Measurements from ENCODE around the gene STK11IP. TPM values are rescaled to one million over a fixed set of nuclear protein-coding genes. Genes with fewer than 3 reads are reported as not detected.
"Not testable (repeated sequence)": the region's sequence is repeated elsewhere in the genome, so short reads cannot be mapped to it uniquely, and the experiment has no call there.

The STK11IP gene
- total and polyA plus RNA-seq, 10 of the 15 experiments (the other 5 are each of a cell fraction or from before 2014, with no cell fraction given): 0.42 to 24.0 (median 11.4) TPM

GRCh38 chr2:219650426-219651248 is 53.0 kb downstream of the STK11IP start:
- DNase-seq (ENCODE audit: low read depth, low spot score) (no peak), ATAC-seq (no peak), FAIRE-seq (no peak)
- Histone ChIP-seq H4K20me1 (ENCODE audit: control insufficient read depth, insufficient read depth) (no peaks in the 10 kb centered on the region), H3K36me3 (ENCODE audit: control insufficient read depth in 2 of 2, insufficient read depth in 2 of 2, low read length in 1 of 2) (no peaks in the 10 kb centered on the region), H3K4me1 (ENCODE audit: control insufficient read depth, insufficient read depth, low read length) (no peaks in the 10 kb centered on the region), H3K4me2 (ENCODE audit: control insufficient read depth, insufficient read depth) (no peak overlapping the region), H3K9ac (ENCODE audit: control insufficient read depth, insufficient read depth, low read length) (no peak overlapping the region), H3K27me3 (replicated peaks in 1 of 2; ENCODE audit: control insufficient read depth in 2 of 2, insufficient read depth in 2 of 2, low read length in 1 of 2) (peaks cover 0 to 2% of the 10 kb centered on the region in 2 experiments; a peak in 1 of 4 replicates), H3K27ac (ENCODE audit: control insufficient read depth, insufficient read depth) (no peak overlapping the region), H3K9me3 (replicated peaks; ENCODE audit: control insufficient read depth, insufficient read depth, low read length) (no peaks in the 10 kb centered on the region), H2AFZ (ENCODE audit: control insufficient read depth, low read depth, low read length) (no peak overlapping the region), H3K79me2 (ENCODE audit: control insufficient read depth, insufficient read depth, low read length) (no peaks in the 10 kb centered on the region), H3K4me3 (no peak overlapping the region)
- in situ Hi-C loops (cut with MboI) (no loop called here), intact Hi-C loops (cut with micrococcal nuclease; ENCODE audit: unreplicated experiment) (no loop called here)
- SMC1A ChIA-PET (ENCODE audit: uncharacterized antibody, unreplicated experiment): interaction anchor here (1.2 kb wide), 1 partner anchor 8 kb away, joined by 4 read pairs; no protein-coding TSS in a partner anchor
- RAD21 ChIA-PET (ENCODE audit: unreplicated experiment): interaction anchor here (1.5 kb wide), 1 partner anchor 39 kb away, joined by 3 read pairs; no protein-coding TSS in a partner anchor
- WGBS (ENCODE audit: insufficient coverage, insufficient replicate concordance, low lambda C conversion rate, missing lambda C conversion rate): 42% methylated on average over 8 of the region's 8 CpGs
- POLR2A ChIA-PET: no interaction called here
- CTCF ChIA-PET: interaction anchor here (1.6 to 4.6 kb wide), 3 partner anchors 8 to 109 kb away, joined by 5 to 16 read pairs (median 15); no protein-coding TSS in a partner anchor
- TF ChIP-seq ASH2L (IDR thresholded peaks at IDR 0.05; ENCODE audit: borderline replicate concordance, low read depth) (no peak), NFYB (IDR thresholded peaks at IDR 0.05; ENCODE audit: insufficient read depth, low read depth, low read length) (no peak), ZBED1 (IDR thresholded peaks at IDR 0.05; ENCODE audit: borderline replicate concordance) (no peak), SIN3A (IDR thresholded peaks at IDR 0.05; ENCODE audit: low read depth, low read length) (no peak), BMI1 (IDR thresholded peaks at IDR 0.05; ENCODE audit: borderline replicate concordance) (no peak), ZZZ3 (IDR thresholded peaks at IDR 0.05; ENCODE audit: control insufficient read depth, insufficient read length, low read depth) (no peak), PAX8 (IDR thresholded peaks at IDR 0.05) (no peak), ZNF274 (IDR thresholded peaks at IDR 0.05; ENCODE audit: insufficient read depth, insufficient read length) (no peak)
- BruUV-seq (replicated peaks): no TSS peak

- H2AFZ ChIP-seq (ENCODE audit: control insufficient read depth, low read depth, low read length); intact Hi-C loops (cut with micrococcal nuclease; ENCODE audit: unreplicated experiment); H3K36me3 ChIP-seq (ENCODE audit: control insufficient read depth in 2 of 2, insufficient read depth in 2 of 2, low read length in 1 of 2); H3K4me2 ChIP-seq (ENCODE audit: control insufficient read depth, insufficient read depth); H3K79me2 ChIP-seq (ENCODE audit: control insufficient read depth, insufficient read depth, low read length); H3K9me3 ChIP-seq (replicated peaks; ENCODE audit: control insufficient read depth, insufficient read depth, low read length); ATAC-seq; H3K4me3 ChIP-seq; BruUV-seq (replicated peaks); in situ Hi-C loops (cut with MboI); POLR2A ChIA-PET; H3K27ac ChIP-seq (ENCODE audit: control insufficient read depth, insufficient read depth); H3K4me1 ChIP-seq (ENCODE audit: control insufficient read depth, insufficient read depth, low read length); RAD21 ChIA-PET (ENCODE audit: unreplicated experiment); H4K20me1 ChIP-seq (ENCODE audit: control insufficient read depth, insufficient read depth); H3K27me3 ChIP-seq (replicated peaks in 1 of 2; ENCODE audit: control insufficient read depth in 2 of 2, insufficient read depth in 2 of 2, low read length in 1 of 2); H3K9ac ChIP-seq (ENCODE audit: control insufficient read depth, insufficient read depth, low read length); DNase-seq (ENCODE audit: low read depth, low spot score); FAIRE-seq: not testable (repeated sequence)
- ChIA-PET CTCF (interaction anchor here (1.0 to 4.6 kb wide), 3 partner anchors 9 to 110 kb away, joined by 3 to 16 read pairs (median 15); no protein-coding TSS in a partner anchor), SMC1A (ENCODE audit: uncharacterized antibody, unreplicated experiment) (interaction anchor here (1.2 kb wide), 1 partner anchor 9 kb away, joined by 4 read pairs; no protein-coding TSS in a partner anchor)
- WGBS (ENCODE audit: insufficient coverage, insufficient replicate concordance, low lambda C conversion rate, missing lambda C conversion rate): 2% methylated on average over 6 of the region's 6 CpGs
Observed at GRCh38 chr2:219651656-219652055, 54.0 kb downstream of the STK11IP start.
